SW 1271 (cell line): Measurements from ENCODE around the gene HMMR.
A peak's percentile ranks its signal among the peaks of the same experiment; 100 is the strongest.
"Not testable (repeated sequence)": the region's sequence is repeated elsewhere in the genome, so short reads cannot be mapped to it uniquely, and the experiment has no call there.

ENCODE experiments used
- DNase-seq, 2 experiments: peaks; one replicate each; lab custom pipeline; 2025; lab: John Stamatoyannopoulos, UW

HMMR gene

GRCh38 chr5:163460562-163461171, at the start of gene HMMR:
TSS of gene HMMR (plus strand) at chr5:163460632. CDS start at chr5:163460693, 61 bp downstream.
- peak in 1 of 2 experiments; percentile 75 for DNase-seq

- not testable (repeated sequence) for DNase-seq
Observed at GRCh38 chr5:163415673-163416072, 44.8 kb upstream of the HMMR start.

GRCh38 chr5:163424836-163425235, 35.6 kb upstream of the HMMR start:
- no peak for DNase-seq

GRCh38 chr5:163426128-163426527, 34.3 kb upstream of the HMMR start:
- not testable (repeated sequence) for DNase-seq

- no peak for DNase-seq
Observed at GRCh38 chr5:163432544-163432943, 27.9 kb upstream of the HMMR start.

GRCh38 chr5:163433271-163433670, 27.2 kb upstream of the HMMR start:
- no peak for DNase-seq

- no peak for DNase-seq
Observed at GRCh38 chr5:163434401-163434866, 26.0 kb upstream of the HMMR start.

GRCh38 chr5:163436515-163436914, 23.9 kb upstream of the HMMR start:
- no peak for DNase-seq

- DNase-seq: no peak
Observed at GRCh38 chr5:163437011-163437308, 23.5 kb upstream of the HMMR start.

GRCh38 chr5:163437309-163438182, 22.9 kb upstream of the HMMR start, which contains the start of gene CCNG1:
TSS of gene CCNG1 (plus strand) at chr5:163437595. CDS start at chr5:163439257, 1,662 bp downstream.
- peak; percentile 96 to 99 for DNase-seq

- DNase-seq: no peak
Observed at GRCh38 chr5:163439092-163439425, 21.4 kb upstream of the HMMR start.

- no peak for DNase-seq
Observed at GRCh38 chr5:163440954-163441353, 19.5 kb upstream of the HMMR start.

GRCh38 chr5:163444526-163444925, 15.9 kb upstream of the HMMR start:
- DNase-seq: no peak

GRCh38 chr5:163445345-163445744, 15.1 kb upstream of the HMMR start:
- DNase-seq: no peak

GRCh38 chr5:163447191-163447590, 13.2 kb upstream of the HMMR start:
- no peak for DNase-seq

GRCh38 chr5:163447875-163448274, 12.6 kb upstream of the HMMR start:
- no peak for DNase-seq

GRCh38 chr5:163448491-163448890, 11.9 kb upstream of the HMMR start:
- DNase-seq: no peak

- DNase-seq: no peak
Observed at GRCh38 chr5:163451489-163451888, 8.9 kb upstream of the HMMR start.

GRCh38 chr5:163453705-163454104, 6.7 kb upstream of the HMMR start:
- no peak for DNase-seq

- not testable (repeated sequence) for DNase-seq
Observed at GRCh38 chr5:163455406-163455805, 5.0 kb upstream of the HMMR start.

GRCh38 chr5:163456029-163456589, 4.3 kb upstream of the HMMR start:
- DNase-seq: no peak

- no peak for DNase-seq
Observed at GRCh38 chr5:163456840-163457239, 3.6 kb upstream of the HMMR start.

GRCh38 chr5:163458778-163459385, 1.6 kb upstream of the HMMR start:
- no peak for DNase-seq
